HT-29 (cell line): ENCODE data around the gene PTPRZ1. TPM values are rescaled to one million over a fixed set of nuclear protein-coding genes. Genes with fewer than 3 reads are reported as not detected.

ENCODE experiments used
- DNase-seq: peaks from one replicate; pipeline ENCODE4 v3.0.0-alpha.2; 2015; ENCODE audit warnings: low spot score
- total RNA-seq: library from RNA; depleted of rRNA; stranded (reverse); fragments of >200 nt; shearing (Covaris generic); gene quantifications from 2 replicates; pipeline ENCODE4 v1.2.3, GENCODE V29; 2014; rRNA removed

The PTPRZ1 gene
- not detected in 2 replicates for total RNA-seq

DNA sequence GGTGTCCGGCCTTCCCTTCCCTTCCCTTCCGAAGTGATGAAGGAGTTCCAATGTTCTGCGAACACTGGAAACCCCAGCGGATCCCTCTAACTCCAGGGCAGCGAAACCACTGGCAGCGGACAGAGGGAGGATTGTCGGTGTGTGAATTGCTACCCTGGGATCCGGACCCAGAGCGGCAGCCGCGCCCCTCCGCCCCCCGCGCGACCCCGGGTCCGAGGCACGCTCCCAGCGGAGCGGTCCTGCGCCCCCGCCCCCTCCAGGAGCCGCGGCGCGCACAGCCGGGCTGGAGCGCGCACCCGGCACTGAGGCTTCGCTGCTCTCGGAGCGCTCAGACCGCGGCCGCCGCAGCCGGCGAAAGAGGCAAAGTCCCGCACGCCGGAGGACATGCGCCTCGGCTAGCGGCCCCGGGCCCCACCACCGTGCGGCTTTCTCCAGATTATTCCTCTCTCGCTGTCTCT lies at the start of gene PTPRZ1:
Gene PTPRZ1, plus strand, starts transcription at position 331 of the 458 bp plus-strand sequence. CDS start 339 bp downstream, outside the sequence.
- DNase-seq = no peak

DNA sequence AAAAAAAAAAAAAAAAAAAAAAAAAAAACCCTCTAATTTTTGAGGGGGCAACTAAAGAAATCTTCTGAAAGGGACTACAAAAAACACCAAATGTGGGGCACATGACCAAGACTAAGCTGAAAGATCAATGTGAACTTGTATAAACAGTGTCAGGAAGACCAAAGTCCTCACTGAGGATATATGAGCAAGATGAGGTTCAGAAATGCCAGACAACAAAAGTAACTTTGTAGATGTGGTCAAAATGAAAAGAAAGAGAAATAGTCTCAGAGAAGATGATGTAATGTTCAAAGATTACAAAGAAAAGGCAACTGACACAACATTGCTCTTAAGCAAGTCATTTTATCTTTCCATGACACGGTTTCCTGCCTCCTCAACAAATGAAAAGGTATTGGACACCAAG lies 48.7 kb upstream of the PTPRZ1 start:
- DNase-seq = no peak

DNA sequence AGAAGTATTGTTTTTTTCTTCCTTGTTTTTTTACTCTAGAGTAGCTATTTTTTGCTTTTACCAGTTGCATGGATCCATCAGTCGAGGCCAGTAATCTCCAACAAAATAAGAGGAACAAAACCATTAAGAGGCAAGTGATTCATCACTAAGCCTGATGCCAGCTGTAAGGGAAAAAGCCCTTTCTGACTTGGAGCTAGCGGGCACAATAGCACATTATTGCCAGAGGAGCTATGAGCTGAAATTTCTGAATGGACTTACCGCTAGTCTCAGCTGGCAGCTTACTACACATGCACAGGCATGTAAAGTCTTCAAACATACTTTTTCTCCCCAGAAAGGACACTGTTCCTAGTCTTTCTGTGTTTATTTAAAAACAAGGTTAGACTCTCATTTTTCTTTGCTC lies 41.6 kb upstream of the PTPRZ1 start:
- no peak for DNase-seq

- no peak for DNase-seq
These were observed 41.2 kb upstream of the PTPRZ1 start for GRCh38 chr7:121831801-121832200.

GRCh38 chr7:121832347-121832746 lies 40.6 kb upstream of the PTPRZ1 start:
- no peak for DNase-seq

GRCh38 chr7:121833991-121834390 lies 39.0 kb upstream of the PTPRZ1 start:
- DNase-seq = no peak

GRCh38 chr7:121837462-121837861 lies 35.5 kb upstream of the PTPRZ1 start:
- DNase-seq = no peak

DNA sequence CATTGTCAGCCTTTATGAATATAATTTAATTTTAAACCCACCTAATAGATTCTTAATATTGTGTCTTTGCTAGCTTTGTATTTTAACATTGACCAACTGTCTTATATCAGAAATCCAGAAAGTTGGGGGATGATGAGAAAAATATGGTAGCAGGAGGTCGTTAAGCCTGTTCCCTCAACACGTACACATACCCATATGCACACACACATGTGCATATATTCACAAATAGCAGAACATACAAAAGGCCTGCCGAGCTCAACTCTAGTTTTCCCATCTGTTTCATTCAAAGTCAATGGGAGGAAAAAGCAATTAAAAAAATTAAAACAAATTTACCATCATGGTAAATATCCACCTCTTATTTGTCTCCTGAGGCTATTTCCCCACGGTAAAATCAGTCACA lies 25.9 kb upstream of the PTPRZ1 start:
- DNase-seq = no peak

- no peak for DNase-seq
These were observed 19.7 kb upstream of the PTPRZ1 start for GRCh38 chr7:121853307-121853706.

DNA sequence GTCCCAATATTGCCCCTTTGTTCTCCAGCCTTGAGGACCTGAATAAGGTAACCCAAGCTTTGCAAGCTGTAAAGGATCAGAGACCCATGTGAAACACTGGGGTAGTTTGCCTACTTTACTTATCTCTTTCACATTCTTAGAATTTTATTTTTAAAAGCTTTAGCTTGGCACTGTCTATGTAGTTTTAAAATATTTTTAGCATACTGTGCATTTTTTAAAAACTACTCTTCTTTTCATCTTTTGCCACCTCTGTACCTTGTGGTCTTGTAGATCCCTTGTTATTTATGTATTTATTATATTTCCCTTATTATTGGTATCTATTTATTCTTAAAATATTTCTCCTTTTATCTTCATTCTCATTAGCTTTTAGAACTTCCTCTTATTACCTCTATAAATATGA lies 12.0 kb upstream of the PTPRZ1 start:
- DNase-seq = no peak

GRCh38 chr7:121862591-121862990 lies 10.4 kb upstream of the PTPRZ1 start:
- DNase-seq = no peak

- no peak for DNase-seq
These were observed 1.8 kb upstream of the PTPRZ1 start for GRCh38 chr7:121871188-121871587.

DNA sequence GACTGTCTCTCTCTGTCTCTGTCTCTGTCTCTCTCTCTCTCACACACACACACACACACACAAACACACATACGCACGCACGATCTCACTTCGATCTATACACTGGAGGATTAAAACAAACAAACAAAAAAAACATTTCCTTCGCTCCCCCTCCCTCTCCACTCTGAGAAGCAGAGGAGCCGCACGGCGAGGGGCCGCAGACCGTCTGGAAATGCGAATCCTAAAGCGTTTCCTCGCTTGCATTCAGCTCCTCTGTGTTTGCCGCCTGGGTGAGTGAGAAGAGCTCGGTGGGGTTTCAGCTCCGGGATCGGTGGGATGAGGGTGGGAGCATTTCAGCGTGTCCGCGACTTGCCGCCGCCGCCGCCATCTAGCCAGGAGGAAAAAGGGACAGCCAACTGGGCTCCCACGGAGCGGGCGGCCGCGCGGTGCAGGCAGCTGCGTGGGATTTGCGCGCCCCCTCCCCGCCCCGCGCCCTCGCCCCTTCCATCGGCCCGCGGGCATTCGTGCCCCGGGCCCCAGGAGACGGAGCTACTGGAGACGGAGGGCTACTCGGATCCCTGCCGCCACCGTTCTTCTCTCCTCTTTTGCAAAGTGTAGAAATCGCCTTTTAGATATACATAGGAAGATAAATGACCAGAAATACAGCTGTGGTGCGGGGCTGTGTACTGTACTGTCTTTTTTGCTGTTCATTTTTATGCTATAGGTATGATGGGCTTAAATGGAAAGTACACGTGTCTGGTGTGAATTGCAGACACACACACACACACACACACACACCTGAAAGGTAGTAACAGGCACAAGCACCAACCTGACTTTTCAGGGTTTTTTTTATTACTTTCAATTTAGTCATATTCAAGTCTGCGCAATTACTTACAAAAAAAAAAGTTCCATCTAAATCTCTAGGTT lies 581 bp downstream of the PTPRZ1 start:
- DNase-seq = no peak

GRCh38 chr7:121874298-121874697 lies 1.3 kb downstream of the PTPRZ1 start:
- no peak for DNase-seq

DNA sequence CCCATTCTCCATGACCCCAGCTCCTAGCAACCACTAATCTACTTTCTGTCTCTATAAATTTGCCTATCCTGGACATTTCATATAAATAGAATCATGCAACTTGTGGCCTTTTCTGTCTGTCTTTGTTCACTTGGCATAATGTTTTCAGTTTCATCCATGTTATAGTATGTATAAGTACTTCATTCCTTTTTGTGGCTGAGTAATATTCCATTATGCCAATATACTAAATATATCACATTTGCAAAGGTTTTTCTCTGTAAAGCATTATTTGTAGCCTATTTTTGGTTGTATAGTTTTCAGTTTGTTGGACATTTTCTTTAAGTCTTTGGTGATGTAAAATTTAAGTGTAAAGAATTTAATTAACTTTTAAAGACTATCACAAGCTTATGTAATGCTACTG lies 2.2 kb downstream of the PTPRZ1 start:
- no peak for DNase-seq

DNA sequence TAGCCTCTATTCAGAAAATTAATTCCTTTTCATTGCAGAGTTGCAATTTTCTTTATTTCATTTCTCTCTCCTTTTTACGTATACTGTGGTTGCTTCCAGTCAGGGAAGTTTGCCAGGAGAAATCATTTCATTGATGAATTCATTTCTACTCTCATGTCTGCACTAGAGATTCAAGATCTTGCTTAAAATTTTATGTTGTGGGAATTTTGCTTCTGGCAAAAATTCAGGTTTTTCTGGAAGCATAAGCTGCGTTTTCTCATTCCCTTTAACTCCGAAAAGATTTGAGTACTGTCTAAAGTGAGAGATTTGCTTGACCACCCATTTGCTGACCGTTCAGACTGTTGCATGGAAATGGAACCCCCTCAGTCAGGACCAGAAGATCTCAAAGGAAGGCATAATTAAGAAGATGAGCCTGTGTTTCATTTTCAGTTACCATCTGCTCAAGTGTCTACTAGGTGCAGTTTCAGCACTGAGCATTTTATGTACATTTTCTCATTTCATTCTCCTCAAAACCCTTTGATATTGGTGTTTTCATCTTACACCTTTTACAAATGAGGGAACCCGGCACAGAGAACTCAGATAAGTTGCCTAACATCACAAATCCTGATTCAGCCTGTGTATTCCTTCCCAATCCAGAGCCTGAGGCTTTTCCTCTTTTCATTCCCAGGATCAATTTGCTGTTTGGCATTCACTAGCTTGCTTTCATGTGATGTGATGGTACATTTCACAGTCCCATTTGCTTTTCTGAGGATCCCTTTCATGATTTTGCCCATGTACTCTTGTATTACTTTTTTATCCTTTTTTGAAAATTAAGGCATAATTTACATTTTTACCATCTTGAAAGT lies 3.9 kb downstream of the PTPRZ1 start:
- DNase-seq = no peak

DNA sequence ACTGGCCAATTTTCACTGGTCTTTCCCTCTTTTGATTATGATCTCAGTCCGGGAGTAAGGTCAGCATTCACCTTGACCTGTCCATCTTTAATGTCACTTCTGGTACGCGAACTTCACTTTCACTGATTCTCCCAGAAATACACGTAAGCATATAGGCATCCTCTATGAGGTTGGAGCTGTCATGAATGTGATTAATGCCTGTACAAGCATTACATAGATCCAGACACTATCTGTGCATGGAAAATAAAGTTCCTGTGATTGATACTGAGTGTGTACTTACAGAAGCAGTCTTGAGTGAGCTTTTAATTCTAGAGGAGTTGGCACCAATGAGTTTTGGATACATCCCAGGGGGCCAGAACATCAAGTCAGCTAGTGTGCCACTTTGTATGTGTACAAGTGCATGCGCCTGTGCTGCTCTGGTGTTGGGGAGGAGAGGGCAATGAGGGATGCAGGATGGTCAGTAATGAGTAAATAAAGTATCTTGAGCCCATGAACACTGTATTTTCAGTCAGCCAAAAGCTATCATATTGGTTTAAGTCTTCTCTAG lies 6.0 kb downstream of the PTPRZ1 start:
- no peak for DNase-seq

DNA sequence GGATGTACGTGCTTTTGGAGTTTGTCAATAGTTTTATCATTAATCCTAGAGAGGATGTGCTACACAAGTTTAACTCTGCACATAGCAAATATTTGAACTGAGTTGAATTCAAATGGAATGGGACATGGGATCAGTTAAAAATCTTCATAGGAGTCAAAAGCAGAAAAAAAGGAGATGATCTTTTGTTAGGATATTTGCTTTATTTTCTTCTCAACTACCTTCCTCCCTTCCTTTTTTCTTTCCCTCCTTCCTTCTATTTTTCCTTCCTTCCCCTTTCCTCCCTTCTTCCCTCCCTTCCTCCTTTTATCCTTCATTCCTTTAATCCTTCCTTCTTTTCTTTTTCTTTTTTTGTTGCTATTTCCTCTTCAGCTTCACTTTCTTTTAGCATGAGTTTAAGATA lies 6.6 kb downstream of the PTPRZ1 start:
- DNase-seq = no peak

DNA sequence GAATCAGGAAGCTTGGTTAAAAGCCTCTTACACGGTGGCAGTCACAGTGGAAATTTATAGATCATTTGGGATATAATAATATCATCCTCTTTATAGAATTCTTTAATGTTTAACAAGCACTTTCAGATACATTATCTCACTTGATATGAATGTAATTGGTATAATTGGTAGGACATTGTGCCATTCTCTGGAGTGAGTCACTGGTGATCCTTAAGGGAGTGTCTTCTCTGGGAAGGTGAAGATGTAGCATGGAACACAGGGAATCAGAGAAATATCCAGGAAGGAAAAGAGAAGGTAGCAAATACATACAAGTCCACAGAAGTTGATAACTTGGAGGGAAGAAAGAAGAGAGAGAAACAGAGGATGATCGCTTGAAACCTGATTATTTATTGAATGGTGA lies 9.8 kb downstream of the PTPRZ1 start:
- no peak for DNase-seq

DNA sequence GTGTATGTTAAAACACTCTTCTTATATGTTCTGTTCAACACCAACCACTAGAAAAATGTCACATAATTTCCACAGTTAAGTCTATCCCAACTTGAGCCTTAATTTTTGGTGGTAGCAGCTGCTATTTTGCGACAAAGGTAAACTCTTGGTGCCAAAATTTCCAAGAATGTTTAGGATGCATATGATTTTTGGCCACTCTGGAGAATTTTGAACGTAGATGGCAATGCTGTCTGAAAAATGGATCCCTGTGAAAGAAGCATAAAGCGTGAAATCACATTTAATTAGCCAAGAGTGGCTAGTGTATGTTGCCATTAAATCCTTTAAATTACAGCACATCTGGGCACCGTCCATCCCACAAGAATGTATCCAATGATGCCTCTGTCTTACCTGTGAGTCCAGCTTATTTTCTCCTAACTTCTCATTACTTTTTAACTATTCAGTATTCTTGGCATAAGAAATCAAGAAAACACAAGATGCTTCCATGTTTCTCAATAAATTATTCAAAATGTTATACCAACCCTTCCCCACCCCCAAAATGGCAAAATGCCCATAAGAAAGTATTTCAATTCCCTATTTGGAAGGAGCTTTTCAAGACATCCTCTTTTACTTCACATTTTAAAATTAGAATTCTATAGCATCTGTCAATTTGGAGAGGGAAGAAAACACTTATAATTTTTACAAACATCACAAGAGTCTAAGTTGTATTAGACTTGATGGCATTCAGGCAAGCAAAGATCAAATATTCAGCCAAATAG lies 12.4 kb downstream of the PTPRZ1 start:
- DNase-seq = no peak

DNA sequence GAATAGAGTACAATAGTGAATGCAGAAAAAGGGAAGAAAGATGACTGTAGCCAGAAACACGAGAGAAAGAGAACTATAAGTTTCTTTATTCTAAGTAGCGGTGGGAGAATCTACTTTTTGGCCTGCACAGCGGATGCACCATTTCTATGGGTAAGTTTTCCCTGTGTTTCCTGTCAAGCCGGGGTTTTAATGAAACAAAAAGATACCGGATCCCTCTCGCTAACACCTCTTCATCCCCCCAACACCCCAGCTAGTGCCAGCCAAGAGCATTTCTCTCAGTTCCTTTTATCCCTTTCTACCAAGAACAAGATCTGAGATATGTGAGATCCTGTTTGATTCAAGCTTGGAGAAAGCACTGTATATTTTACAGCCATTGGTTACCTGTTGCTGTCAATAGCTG lies 14.7 kb downstream of the PTPRZ1 start:
- no peak for DNase-seq
